WTC11 (cell line): Measurements from ENCODE around the gene CST3. TPM values are rescaled to one million over a fixed set of nuclear protein-coding genes. Genes with fewer than 3 reads are reported as not detected.

Source experiments
- ATAC-seq: fragments of 200-7000 bp; cut with Tn5 transposase; 2 replicates; pipeline ENCODE4 v1.10.0; 2021; ENCODE audit warnings: mild to moderate bottlenecking, moderate library complexity
- CTCF ChIA-PET: fragments of 300-600 bp; sonication (Branson Sonifier 250); formaldehyde crosslinking; loops from one replicate; lab custom pipeline; 2021; ENCODE audit warnings: antibody characterized with exemption; lab: Charles Lee
- POLR2A ChIA-PET: fragments of 350-600 bp; sonication (Branson Sonifier 250); formaldehyde crosslinking; loops from one replicate; lab custom pipeline; 2021; ENCODE audit warnings: antibody characterized with exemption; lab: Charles Lee
- DNase-seq: peaks from one replicate; pipeline ENCODE4 v3.0.0; 2021; ENCODE audit warnings: low spot score
- H3K27ac Mint-ChIP-seq: 2 replicates; pipeline ENCODE4 v1.8.0; 2021; ENCODE audit warnings: mixed read lengths
- H3K27me3 Mint-ChIP-seq: 2 replicates; pipeline ENCODE4 v1.8.0; 2021; ENCODE audit warnings: low read depth, mild to moderate bottlenecking, moderate library complexity, mixed read lengths
- H3K36me3 Mint-ChIP-seq: 2 replicates; pipeline ENCODE4 v1.8.0; 2021; ENCODE audit warnings: mixed read lengths
- H3K4me1 Mint-ChIP-seq: 2 replicates; pipeline ENCODE4 v1.8.0; 2022; ENCODE audit warnings: mixed read lengths
- H3K4me3 Mint-ChIP-seq: 2 replicates; pipeline ENCODE4 v1.8.0; 2021; ENCODE audit warnings: mild to moderate bottlenecking, moderate library complexity, mixed read lengths
- H3K9me3 Mint-ChIP-seq: 2 replicates; pipeline ENCODE4 v1.8.0; 2021; ENCODE audit warnings: mixed read lengths
- ESRRA ChIP-seq: sonication (generic); formaldehyde crosslinking; IDR thresholded peaks from 2 replicates; pipeline ENCODE4 v1.8.1; 2022; ENCODE audit warnings: mild to moderate bottlenecking, missing genetic modification reagents, borderline replicate concordance
- MXD4 ChIP-seq: fragments of 250-450 bp; sonication (Bioruptor Pico); IDR thresholded peaks from 2 replicates; pipeline ENCODE4 v1.8.0; 2021; ENCODE audit warnings: mild to moderate bottlenecking, moderate library complexity, borderline replicate concordance
- MYBL2 ChIP-seq: sonication (generic); formaldehyde crosslinking; IDR thresholded peaks from 2 replicates; pipeline ENCODE4 v1.8.1; 2023; ENCODE audit warnings: mild to moderate bottlenecking, moderate library complexity, missing genetic modification reagents
- PRDM15 ChIP-seq: sonication (generic); formaldehyde crosslinking; IDR thresholded peaks from 2 replicates; pipeline ENCODE4 v1.8.0; 2022; ENCODE audit warnings: missing genetic modification reagents
- SMAD4 ChIP-seq: sonication (generic); formaldehyde crosslinking; IDR thresholded peaks from 2 replicates; pipeline ENCODE4 v1.8.0; 2022; ENCODE audit warnings: mild to moderate bottlenecking, missing genetic modification reagents
- USF1 ChIP-seq: sonication (generic); formaldehyde crosslinking; IDR thresholded peaks from 2 replicates; pipeline ENCODE4 v1.8.0; 2022; ENCODE audit warnings: mild to moderate bottlenecking, missing genetic modification reagents
- USF2 ChIP-seq: sonication (generic); formaldehyde crosslinking; IDR thresholded peaks from 2 replicates; pipeline ENCODE4 v1.8.1; 2023; ENCODE audit warnings: mild to moderate bottlenecking, missing genetic modification reagents, moderate library complexity
- ZNF219 ChIP-seq: sonication (generic); formaldehyde crosslinking; IDR thresholded peaks from 2 replicates; pipeline ENCODE4 v1.8.0; 2023; ENCODE audit warnings: missing genetic modification reagents, mild to moderate bottlenecking, borderline replicate concordance
- ZNF232 ChIP-seq: sonication (generic); formaldehyde crosslinking; IDR thresholded peaks from 2 replicates; pipeline ENCODE4 v1.8.0; 2022; ENCODE audit warnings: mild to moderate bottlenecking, missing genetic modification reagents
- ZNF396 ChIP-seq: fragments of 250-450 bp; sonication (Bioruptor Pico); IDR thresholded peaks from 2 replicates; pipeline ENCODE4 v1.8.0; 2021; ENCODE audit warnings: mild to moderate bottlenecking, moderate library complexity, borderline replicate concordance
- ZNF671 ChIP-seq: fragments of 250-450 bp; sonication (Bioruptor Pico); IDR thresholded peaks from 2 replicates; pipeline ENCODE4 v1.8.0; 2021; ENCODE audit warnings: mild to moderate bottlenecking
- total RNA-seq: library from RNA; stranded (reverse); gene quantifications from 3 replicates; pipeline ENCODE4 v1.2.3, GENCODE V29; 2021
- TF ChIP-seq, protein P1 (sequence below): sonication (generic); formaldehyde crosslinking; IDR thresholded peaks from 2 replicates; pipeline ENCODE4 v1.8.1; 2023; ENCODE audit warnings: mild to moderate bottlenecking, missing genetic modification reagents
- TF ChIP-seq, protein P2 (sequence below): fragments of 250-450 bp; sonication (Bioruptor Pico); IDR thresholded peaks from 2 replicates; pipeline ENCODE4 v1.9.0; 2021; ENCODE audit warnings: moderate library complexity, mild to moderate bottlenecking, inconsistent platforms, borderline replicate concordance
- TF ChIP-seq, protein P3 (sequence below): fragments of 250-450 bp; sonication (Bioruptor Pico); IDR thresholded peaks from 2 replicates; pipeline ENCODE4 v1.9.0; 2021; ENCODE audit warnings: mild to moderate bottlenecking, borderline replicate concordance

The CST3 gene
- total RNA-seq, 1 experiment from 2014 or later: 52.1 TPM

DNA sequence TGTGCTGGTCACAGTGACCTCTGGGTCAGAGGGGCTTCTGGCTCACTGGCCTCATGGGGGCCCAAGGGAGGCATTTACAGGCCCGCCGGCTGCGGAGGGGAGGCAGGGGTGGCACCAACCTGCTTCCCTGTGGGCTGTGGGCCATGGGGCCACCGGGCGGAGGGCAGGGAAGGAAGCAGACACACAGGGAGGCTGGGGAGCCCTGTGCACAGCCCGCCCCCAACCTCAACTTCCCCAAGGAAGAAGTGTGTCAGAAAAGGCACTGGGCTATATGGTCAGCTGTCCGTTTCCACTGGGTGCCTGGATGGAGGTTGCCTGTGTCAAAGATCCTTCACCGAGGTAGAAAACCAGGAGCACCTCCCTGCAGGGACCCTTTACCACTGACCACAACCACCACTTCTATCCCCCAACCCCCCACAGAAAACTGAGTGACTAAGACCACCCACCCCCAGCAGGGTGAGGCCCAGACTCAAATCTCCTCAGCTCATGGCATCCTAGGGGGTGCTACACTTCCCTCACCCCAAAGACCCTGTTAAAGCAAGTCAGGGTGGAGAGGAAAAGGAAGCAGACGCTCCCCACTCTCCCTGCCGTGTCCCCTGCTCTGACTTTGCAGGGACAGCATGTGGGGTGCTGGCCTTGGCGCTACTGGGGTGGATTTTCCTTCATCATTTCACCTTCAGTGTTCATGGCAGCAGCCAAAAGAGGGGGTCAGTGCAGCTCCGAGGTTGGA, 5.6 kb downstream of the CST3 start (continued):
- TF ChIP-seq, protein P1, sequence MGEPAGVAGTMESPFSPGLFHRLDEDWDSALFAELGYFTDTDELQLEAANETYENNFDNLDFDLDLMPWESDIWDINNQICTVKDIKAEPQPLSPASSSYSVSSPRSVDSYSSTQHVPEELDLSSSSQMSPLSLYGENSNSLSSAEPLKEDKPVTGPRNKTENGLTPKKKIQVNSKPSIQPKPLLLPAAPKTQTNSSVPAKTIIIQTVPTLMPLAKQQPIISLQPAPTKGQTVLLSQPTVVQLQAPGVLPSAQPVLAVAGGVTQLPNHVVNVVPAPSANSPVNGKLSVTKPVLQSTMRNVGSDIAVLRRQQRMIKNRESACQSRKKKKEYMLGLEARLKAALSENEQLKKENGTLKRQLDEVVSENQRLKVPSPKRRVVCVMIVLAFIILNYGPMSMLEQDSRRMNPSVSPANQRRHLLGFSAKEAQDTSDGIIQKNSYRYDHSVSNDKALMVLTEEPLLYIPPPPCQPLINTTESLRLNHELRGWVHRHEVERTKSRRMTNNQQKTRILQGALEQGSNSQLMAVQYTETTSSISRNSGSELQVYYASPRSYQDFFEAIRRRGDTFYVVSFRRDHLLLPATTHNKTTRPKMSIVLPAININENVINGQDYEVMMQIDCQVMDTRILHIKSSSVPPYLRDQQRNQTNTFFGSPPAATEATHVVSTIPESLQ: no peak
- no peak for TF ChIP-seq PRDM15 (CRISPR knock-in tag)
- no peak for TF ChIP-seq ZNF396 (CRISPR knock-in tag)

- ChIA-PET CTCF (no interaction called here), POLR2A (no interaction called here)
- no peaks in the 10 kb centered on the region; the same call in 1 of the 2 replicates for H3K9me3 Mint-ChIP-seq
- DNase-seq (no peak), ATAC-seq (no peak)
- H3K27ac Mint-ChIP-seq: no peak overlapping the region
- no peak for TF ChIP-seq ZNF219 (CRISPR knock-in tag)
- TF ChIP-seq, protein P2, sequence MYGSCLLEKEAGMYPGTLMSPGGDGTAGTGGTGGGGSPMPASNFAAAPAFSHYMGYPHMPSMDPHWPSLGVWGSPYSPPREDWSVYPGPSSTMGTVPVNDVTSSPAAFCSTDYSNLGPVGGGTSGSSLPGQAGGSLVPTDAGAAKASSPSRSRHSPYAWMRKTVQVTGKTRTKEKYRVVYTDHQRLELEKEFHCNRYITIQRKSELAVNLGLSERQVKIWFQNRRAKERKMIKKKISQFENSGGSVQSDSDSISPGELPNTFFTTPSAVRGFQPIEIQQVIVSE (CRISPR knock-in tag): no peak
- TF ChIP-seq ESRRA (CRISPR knock-in tag): no peak
- TF ChIP-seq, protein P3, sequence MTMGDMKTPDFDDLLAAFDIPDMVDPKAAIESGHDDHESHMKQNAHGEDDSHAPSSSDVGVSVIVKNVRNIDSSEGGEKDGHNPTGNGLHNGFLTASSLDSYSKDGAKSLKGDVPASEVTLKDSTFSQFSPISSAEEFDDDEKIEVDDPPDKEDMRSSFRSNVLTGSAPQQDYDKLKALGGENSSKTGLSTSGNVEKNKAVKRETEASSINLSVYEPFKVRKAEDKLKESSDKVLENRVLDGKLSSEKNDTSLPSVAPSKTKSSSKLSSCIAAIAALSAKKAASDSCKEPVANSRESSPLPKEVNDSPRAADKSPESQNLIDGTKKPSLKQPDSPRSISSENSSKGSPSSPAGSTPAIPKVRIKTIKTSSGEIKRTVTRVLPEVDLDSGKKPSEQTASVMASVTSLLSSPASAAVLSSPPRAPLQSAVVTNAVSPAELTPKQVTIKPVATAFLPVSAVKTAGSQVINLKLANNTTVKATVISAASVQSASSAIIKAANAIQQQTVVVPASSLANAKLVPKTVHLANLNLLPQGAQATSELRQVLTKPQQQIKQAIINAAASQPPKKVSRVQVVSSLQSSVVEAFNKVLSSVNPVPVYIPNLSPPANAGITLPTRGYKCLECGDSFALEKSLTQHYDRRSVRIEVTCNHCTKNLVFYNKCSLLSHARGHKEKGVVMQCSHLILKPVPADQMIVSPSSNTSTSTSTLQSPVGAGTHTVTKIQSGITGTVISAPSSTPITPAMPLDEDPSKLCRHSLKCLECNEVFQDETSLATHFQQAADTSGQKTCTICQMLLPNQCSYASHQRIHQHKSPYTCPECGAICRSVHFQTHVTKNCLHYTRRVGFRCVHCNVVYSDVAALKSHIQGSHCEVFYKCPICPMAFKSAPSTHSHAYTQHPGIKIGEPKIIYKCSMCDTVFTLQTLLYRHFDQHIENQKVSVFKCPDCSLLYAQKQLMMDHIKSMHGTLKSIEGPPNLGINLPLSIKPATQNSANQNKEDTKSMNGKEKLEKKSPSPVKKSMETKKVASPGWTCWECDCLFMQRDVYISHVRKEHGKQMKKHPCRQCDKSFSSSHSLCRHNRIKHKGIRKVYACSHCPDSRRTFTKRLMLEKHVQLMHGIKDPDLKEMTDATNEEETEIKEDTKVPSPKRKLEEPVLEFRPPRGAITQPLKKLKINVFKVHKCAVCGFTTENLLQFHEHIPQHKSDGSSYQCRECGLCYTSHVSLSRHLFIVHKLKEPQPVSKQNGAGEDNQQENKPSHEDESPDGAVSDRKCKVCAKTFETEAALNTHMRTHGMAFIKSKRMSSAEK (CRISPR knock-in tag): no peak
- no peak for TF ChIP-seq SMAD4 (CRISPR knock-in tag)
- H3K4me1 Mint-ChIP-seq: peaks cover 27% of the 10 kb centered on the region
- H3K36me3 Mint-ChIP-seq: no peaks in the 10 kb centered on the region; the same call in 1 of the 2 replicates
- H3K4me3 Mint-ChIP-seq: no peak overlapping the region
- peaks cover 5% of the 10 kb centered on the region for H3K27me3 Mint-ChIP-seq
Measured at GRCh38 chr20:23631226-23631822, 6.4 kb downstream of the CST3 start.

GRCh38 chr20:23630392-23630849, 7.3 kb downstream of the CST3 start:
- H3K4me3 Mint-ChIP-seq: no peak overlapping the region
- POLR2A ChIA-PET: no interaction called here
- CTCF ChIA-PET: interaction anchor here (1.6 kb wide), 1 partner anchor 189 kb away, joined by 5 read pairs; no protein-coding TSS in a partner anchor
- no peak for DNase-seq
- no peak for ATAC-seq
- H3K27me3 Mint-ChIP-seq: peaks cover 2% of the 10 kb centered on the region; the same call in 1 of the 2 replicates
- peaks cover 29% of the 10 kb centered on the region for H3K4me1 Mint-ChIP-seq
- TF ChIP-seq ZNF671 (CRISPR knock-in tag) (no peak), MYBL2 (CRISPR knock-in tag) (no peak), PRDM15 (CRISPR knock-in tag) (no peak), USF1 (CRISPR knock-in tag) (no peak), USF2 (CRISPR knock-in tag) (no peak), ZNF232 (CRISPR knock-in tag) (no peak), MXD4 (CRISPR knock-in tag) (no peak)
- TF ChIP-seq, all 79 proteins: peak for 0
- Mint-ChIP-seq H3K9me3 (no peaks in the 10 kb centered on the region; the same call in 1 of the 2 replicates), H3K27ac (no peak overlapping the region), H3K36me3 (no peaks in the 10 kb centered on the region; the same call in 1 of the 2 replicates)
